ENCODE results near the gene PNPLA2.

Gene PNPLA2

DNA sequence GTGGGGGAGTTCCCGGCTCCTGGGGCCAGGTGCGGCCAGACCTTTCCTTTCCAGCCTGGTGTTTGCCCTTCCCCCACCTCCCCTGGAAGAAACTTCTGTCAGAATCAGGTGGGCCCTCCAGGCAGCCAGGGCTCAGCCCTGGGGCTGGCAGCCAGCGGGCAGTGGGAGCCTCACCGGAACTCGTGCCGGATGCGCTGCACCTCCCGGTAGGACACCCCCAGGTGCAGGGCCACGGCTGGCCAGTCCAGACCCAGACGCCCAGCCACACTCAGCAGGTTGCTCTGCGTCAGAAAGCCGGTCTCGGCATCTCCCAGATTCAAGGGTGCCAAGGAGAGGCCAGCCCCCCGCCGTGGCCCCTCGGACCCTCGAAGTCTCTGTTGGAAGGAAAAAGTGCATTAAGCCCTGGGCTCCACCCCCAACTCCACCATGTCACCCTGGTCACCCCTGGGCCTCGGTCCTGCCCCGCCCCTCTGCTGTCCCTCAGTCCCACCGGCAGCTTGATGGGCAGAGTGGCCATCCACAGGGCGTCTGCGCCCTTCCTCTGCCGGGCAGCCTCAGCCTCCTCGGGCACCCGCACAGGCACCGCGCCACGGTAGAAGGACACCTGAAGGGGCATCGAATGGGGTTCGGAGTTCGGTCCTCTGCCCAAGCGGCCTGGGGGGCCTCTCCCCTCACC lies 18.9 kb upstream of the PNPLA2 start:
- DNase-seq = no peak

DNA sequence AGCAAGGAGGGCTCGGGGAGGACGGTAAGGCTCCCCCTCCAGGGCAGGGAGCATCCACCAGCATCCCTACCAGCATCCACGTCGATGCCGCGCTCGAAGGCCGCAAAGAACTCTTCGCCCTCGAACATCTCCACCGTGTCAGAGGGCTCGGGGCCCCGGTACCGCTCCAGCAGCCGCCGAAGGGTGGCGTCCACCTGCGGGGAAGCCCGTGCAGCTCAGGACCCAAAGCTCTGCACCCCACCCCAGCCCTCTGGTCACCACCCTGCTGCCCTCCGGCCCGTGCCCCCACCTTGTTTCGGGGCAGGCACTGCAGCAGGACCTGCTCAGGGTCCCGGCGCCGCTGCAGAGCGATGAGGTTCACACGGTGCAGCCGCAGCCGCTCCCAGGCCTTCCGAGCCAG lies 18.2 kb upstream of the PNPLA2 start:
- DNase-seq = no peak

DNA sequence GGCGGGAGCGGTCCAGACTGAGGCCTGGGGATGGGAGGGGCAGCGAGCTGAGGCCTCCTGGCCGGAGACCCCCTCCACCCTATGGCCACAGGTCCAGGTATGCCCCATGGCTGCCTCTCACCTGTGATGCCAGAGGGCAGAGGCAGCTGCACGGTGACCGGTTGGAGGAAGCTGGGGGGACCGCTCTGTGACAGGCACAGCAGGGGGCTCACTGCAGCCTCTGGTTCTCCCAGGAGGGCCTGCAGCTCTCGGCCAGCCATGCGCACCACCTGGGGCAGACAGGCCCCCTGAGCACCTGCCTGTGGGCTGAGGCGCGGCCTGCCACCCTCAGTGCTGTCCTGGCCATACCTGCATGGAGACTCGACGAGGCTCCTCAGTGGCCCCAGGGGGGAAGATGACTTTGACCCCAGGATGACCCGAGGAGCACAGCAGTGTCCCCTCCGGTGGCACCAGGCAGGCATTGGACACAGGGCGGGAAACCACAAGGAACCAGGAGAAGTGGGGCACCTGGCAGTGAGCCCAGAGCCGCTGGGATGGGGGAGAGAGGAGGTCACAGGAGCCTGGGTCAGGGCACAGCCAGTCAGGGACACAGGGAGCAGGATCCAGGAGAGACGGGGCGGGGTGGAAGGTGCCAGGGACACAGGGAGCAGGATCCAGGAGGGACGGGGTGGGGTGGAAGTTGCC lies 17.5 kb upstream of the PNPLA2 start:
- no peak for DNase-seq

DNA sequence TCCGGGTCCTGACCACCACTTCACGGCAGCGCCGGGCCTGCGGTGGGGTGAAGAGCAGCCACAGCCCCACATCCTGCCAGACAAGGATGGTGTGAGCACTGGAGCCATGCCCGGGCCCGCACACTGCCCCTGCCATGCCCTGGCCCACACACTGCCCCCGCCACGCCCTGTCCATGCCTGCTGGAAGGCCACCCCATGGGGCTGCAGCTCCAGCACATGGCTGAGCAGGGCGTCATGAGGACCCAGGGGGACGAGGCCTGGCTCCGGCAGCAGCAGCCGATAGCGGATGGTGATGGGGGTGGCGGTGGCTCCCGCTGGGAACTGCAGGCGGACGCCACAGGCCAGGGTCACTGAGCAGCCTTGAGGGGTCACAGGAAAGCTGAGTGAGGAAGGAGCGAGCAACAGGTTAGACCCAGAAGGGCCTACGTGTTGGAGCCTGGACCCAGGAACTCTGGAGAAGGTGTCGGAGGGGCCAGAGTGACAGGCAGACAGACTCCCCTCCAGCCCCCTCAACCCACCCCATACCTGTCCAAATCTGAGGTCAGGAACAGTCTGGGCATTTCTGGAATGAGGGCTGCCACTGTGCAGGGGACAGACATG lies 16.6 kb upstream of the PNPLA2 start:
- no peak for DNase-seq

DNA sequence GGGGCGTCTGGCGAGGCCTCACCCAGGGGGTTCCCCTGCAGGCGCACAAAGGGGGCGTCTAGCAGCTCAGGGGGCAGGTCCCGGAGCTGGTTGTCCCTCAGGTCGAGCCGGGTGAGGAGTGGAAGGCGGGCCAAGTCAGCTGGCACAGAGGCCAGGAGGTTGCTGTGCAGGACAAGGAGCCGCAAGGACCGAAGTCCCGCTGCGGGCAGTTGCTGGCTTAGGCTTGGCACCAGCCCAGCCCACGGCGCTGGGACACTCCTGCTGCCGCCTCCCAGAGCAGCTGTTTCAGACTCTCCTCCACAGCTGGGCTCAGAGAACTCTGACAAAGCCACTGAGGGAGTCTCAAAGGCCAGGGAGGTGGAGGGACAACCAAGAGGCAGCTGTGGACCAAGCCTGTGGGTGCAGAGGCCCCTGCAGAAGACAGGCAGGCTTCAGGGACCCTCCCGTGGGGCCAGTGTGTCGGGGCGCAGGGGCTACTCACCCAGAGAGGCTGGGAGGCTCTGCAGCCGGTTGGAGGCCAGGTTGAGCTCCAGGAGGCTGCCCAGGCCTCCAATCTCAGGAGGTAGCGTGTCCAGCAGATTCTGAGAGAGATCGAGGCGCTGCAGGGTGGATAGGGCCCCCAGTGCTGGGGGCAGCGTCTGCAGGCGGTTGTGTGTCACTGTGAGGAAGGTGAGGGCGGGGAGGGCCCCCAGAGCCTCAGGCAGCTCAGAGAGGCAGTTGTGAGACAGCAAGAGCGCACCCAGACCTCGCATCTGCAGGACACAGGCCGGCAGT lies 15.8 kb upstream of the PNPLA2 start:
- no peak for DNase-seq

DNA sequence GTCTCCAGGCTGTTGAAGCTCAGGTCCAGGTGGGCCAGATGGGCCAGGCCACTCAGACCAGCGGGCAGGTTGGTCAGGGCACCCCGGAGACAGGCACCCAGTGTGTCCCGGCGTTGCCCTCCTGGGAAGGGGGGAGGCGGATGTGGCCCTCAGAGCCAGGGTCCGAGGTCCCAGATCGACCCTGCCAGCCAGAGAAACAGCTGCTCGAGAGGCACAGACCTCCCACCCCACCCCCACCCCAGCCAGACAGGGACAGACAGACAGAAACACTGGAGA lies 15.3 kb upstream of the PNPLA2 start:
- no peak for DNase-seq

DNA sequence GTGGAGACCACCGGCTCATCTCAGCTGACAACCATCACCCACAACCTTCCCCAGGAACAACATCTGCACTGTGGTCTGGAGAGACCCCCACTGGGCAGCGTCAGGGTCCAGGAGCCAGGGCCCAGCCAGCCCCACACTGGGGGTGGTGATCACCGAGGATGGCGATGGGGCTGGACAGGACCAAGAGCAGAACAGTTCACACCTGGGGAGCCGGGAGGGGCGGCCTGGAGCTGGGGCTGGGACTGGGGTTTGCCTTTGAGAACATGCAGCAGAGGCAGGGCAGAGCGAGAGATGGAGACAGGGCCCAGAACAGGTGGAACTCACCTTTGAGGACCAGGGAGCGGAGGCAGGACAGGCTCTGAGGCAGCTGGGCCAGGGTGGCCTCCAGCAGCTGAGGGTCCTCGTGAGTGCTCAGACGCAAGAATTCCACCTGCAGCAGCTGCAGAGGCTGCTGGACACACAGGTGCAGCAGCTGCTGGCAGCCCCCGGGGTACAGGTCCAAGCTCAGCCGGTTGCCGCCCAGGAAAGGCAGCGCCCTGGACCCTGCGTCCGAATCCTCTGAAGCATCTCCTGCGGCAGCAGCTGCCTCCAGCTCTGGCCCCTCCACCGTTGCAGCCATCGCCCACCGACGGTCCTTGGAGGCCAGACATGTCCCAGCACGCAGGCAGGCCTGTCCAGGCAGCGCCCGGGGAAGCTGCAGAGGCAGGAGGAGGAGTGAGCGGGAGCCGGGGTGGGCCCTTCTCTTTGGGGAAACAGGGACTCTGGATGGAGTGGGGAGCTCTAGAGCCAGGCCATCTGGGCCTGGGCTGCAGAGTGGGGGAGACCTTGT lies 14.7 kb upstream of the PNPLA2 start:
- no peak for DNase-seq

DNA sequence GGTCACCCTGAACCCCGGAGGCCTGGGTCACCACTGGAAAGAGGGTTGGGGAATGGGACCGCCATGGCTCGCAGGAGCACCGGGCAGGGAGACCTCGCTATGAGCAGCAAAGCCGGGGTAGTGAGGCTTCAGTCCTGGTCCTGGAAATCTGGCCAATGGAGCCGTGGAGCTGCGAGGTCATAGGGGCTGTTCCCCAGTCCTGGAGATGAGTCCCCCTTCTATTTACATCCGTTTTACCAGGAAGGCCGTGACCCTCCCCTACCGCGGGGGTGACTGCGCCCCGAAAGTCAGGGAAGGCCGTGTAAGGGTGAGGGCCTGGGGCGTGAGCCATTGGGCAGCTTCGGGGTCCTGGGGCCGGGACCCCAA lies 14.1 kb upstream of the PNPLA2 start:
- no peak for DNase-seq

DNA sequence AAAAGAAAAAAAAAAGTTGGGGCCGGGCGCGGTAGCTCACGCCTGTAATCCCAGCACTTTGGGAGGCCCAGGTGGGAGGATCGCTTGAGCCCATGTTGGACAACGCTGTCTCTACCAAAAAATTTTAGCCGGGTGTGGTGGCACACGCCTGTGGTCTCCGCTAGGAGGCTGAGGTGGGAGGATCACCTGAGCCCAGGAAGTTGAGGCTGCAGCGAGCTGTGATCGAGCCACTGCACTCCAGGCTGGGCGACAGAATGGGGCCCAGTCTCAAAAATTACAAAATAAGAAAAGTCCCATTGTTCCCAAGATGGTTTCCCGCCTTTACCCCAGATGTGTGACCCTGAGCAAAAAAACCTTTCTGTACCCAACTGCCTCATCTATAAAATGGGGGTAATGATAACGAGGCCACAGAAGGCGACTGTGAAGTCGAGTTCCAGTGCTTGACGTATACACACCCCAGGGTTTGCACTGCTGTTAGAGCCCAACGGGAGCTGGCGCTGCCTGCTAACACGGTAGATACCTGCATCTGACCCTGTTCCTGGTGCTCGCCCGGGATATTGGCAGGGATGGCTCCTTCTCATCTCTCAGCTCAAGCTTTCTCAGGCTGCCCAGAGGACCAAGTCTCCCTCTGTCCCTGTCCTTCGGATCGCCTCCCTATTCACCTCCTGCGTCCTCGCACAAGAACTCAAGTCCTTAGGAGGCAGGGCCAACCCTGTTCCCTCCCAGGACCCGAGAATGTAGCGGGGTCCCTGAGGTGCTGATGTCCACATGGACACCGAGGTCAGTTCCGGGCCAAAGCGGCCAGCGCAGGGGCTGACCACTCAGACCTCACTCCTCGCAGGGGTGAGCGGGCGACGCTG lies 10.1 kb upstream of the PNPLA2 start:
- DNase-seq = no peak

DNA sequence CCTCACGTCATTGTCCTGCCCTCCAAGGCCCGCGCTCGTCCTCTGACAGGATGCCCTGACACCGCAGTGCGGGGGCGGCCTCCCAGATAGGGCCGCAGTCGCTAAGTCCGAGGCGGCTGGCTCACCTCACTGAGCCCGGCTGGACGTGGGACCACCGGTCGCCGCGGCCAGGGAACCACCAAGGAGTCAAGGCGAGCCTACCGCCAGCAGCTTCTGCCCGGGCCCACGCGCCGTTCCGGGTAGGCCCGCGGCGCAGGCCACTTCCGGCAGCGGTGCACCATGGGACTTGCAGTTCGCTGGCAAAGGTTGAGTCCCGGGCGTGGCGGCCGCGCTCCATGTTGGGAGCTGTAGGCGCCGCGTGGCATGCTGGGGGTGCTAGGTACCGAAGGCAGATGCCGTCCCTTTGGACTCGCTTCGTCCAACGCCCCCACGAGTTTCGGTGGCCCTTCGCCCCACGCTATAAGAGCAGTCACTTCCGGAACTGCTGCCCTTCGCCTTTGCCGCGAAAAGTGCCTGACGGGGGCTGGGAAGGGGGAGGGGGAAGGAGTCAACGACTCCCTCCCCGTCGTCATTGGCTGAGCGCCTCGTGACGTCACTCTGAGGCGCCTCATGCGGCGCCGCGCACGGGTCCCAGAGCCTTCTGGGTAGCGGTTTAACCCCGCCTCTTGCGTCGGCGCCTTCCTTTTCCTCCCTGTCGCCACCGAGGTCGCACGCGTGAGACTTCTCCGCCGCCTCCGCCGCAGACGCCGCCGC lies 9.3 kb upstream of the PNPLA2 start, which contains the start of gene RPLP2:
TSS of gene RPLP2 (plus strand) at position 681 of the 753 bp plus-strand sequence. CDS start 268 bp downstream, outside the sequence.
- DNase-seq = peak; percentile 99

DNA sequence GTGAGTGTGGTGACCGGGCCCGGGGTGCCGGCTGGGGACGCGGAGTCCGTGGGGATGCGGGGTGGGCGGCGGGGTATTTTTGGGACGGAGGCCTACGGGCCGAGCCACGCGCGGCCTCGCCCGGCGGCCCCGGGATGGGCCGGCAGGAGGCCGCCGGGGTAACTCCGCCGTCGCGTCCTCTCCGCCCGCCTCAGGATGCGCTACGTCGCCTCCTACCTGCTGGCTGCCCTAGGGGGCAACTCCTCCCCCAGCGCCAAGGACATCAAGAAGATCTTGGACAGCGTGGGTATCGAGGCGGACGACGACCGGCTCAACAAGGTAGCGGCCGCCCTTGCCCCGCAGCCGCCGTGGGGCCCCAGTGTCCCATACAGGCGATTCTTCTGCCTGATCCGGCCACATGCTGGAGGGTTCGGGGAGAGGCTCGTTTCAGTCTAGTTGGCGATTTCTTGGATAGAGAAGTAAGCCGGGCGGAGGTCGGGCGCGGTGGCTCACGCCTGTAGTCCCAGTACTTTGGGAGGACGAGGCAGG lies 8.6 kb upstream of the PNPLA2 start:
- DNase-seq = no peak

DNA sequence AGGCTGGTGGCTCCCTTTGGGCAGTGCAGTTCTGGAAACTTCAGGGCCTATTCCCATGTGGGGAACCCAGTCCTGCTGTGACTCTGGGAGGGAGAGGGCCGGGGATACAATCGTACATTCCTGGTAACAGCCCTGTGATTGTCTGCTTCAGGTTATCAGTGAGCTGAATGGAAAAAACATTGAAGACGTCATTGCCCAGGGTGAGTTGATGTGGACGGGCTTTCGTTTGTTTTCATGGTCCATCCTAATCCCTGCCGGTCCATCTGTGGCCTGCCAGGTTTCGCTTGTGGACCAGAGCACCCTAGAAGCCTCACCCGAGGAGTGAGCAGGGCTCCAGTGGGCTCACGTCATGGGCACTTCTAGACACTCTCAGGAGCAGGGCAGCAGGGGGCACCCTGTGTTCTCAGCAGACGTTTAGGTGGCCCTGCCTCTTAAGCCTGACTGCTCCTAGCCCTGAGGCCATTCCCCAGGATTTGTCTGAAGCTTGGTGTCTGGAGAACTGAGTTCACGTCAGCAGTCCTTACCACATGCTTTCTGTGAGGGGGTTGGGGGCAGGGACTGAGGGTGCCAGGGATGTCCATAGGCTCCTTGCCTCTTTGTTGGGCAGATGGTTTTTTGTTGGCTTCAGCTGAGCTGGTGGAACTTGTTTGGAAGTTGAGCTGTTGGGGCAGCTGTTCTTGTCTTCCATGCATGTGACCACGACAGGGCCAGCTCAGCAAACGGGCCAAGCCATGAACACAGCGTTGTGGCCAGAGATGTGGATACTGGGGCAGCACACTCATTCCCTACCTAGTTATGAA lies 7.1 kb upstream of the PNPLA2 start:
- DNase-seq = no peak

DNA sequence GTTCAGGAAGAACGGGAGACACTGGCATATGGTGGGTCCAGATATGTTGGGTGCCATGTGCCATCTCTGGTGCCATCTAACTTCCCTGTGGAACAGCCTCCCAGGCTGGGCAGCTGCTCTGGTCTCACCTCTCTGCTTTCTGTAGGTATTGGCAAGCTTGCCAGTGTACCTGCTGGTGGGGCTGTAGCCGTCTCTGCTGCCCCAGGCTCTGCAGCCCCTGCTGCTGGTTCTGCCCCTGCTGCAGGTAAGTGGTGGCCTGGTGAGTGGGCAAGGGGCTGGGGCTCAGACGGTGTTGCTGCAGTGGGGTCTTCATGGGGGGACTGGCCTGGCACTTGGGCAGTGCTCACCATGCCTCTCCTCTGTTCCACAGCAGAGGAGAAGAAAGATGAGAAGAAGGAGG lies 6.3 kb upstream of the PNPLA2 start:
- DNase-seq = no peak

DNA sequence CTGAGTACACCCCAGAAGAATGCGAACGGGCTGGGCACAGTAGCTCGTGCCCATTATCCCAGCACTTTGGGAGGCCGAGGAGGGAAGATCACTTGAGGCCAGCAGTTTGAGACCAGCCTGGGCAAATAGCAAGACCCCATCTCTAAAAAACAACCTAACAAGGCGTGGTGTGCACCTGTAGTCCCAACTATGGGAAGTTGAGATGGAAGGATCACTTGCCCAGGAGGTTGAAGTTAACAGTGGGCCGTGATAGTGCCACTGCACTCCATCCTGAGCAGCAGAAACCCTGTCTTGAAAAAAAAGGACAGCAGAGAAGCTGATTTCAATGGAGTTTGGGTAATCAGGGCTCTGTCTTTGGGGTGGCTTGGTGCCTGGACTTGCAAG lies 5.7 kb upstream of the PNPLA2 start:
- DNase-seq = no peak

DNA sequence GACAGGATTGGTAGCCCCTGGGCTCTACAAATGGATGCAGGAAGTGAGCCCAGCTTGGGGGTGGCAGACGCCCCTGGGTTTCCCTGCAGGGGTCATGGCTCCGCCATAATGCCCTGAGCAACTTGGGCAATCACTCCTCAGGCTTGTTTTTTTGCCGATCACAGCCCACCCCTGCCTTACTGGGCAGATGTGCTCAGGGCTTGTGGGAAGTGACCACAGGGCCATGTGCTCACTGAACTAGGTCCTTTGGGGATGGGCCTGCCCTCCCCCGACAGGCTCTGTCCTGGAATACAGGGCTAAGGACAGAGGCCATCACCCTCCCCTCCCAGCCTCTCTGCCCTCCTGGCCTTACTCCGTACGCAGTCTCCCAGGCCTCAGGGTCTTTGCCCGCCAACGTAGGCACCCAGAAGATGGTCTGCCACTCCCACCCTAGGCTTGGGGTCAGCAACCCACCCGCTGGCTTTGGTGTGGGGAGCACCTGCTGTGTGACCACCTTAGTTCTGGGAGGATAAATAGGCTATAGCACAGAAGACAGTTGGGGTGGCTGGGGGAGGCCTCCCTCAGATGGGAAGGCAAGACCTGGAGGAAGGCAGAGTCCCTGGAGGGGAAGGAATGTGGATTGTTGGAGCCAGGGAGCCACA lies 5.1 kb upstream of the PNPLA2 start:
- DNase-seq = no peak

DNA sequence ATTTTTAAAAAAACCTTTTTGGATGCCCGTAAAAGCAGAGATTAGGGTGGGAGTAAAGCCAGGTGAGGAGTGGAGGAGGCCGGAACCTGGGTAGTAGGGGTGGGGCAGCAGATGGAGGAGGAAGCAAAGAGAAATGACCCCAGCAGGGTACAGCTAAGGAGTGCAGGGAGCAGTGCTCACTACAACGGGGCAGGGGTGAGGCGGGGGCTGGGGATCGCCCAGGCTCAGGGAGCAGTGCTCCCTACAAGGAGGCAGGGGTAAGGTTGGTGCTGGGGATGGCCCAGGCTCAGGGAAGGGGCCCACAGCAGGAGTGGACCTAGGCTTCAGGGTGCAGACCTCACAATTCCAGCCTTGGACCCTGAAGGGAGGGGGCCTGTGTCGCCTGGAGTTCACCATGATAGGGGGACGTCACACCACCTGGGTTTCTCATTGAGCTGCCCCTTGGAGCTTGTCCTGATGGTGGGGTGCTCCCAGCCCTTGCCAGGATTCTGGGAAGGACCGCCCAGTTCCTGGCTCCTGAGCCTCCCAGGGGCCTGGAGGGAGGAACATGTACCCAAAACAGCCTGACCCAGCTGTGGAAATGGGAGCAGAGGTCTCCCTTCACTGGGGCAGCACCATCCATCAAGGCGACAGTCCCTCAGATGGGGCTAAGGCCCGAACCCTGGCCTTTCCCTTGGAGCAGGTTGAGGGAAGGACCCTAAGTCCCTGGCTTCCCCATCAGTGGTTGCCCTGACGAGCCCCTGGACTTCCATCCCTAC lies 2.9 kb upstream of the PNPLA2 start:
- no peak for DNase-seq

DNA sequence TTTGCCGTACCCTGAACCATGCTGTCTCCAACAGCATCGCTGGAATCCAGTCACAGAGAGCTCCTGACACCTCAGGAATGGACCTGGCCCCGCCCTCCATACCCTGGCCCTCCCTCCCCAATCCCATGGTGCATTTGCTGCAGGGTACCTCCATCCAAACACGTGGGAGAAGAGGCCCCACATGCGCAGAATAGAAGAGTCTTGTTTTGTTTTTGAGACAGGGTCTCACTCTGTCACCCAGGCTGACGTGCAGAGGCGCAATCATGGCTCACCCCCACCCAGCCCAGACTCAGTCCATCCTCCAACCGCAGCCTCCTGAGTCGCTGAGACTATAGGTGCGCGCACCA lies 2.3 kb upstream of the PNPLA2 start:
- DNase-seq = no peak

DNA sequence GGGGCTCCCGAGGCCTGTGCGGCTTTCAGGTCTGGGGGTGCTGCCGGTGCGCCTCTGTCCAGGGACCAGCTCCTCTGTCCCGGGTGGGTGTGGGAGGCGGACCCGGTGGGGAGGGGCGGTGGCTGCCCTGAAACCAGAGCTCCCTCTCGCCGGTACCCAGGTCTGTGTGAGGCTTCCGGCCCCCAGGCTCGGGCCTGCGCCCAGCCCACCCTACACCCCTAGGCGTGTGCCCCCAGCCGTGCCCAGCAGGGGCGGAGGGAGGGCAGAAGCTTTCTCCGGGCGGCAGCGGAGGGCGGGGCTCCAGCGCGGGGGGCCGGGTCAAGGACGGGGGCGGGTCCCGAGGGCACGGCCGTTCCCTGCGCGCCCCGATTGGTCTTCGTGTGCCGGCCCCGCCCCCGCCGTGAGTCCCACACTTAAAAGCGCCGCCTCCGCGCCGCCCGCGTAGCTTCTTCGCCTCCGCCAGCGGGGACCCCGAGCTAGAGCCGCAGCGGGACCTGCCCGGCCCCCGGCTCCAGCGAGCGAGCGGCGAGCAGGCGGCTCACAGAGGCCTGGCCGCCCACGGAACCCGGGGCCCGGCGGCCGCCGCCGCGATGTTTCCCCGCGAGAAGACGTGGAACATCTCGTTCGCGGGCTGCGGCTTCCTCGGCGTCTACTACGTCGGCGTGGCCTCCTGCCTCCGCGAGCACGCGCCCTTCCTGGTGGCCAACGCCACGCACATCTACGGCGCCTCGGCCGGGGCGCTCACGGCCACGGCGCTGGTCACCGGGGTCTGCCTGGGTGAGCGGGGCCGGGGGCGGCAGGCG lies 616 bp downstream of the PNPLA2 start:
- DNase-seq = peak; percentile 96
